ENCODE data around the gene SLC50A1. TPM values are rescaled to one million over a fixed set of nuclear protein-coding genes. Genes with fewer than 3 reads are reported as not detected.

SLC50A1 gene
- total and polyA plus RNA-seq, 9 of the 15 experiments (the other 6 are each of a cell fraction or from before 2014, with no cell fraction given) = 46.5 to 132 (median 91.9) TPM

DNA sequence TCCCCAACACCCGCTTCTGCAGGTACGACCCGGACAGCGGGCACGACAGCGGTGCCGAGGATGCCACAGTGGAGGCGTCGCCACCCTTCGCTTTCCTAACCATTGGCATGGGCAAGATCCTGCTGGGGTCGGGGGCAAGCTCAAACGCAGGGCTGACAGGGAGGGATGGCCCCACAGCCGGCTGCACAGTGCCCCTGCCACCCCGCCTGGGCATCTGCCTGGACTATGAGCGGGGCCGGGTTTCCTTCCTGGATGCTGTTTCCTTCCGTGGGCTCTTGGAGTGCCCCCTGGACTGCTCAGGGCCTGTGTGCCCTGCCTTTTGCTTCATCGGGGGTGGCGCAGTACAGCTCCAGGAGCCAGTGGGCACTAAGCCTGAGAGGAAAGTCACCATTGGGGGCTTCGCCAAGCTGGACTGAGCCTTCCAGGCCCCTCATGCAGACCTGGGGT, 48.1 kb downstream of the SLC50A1 start:
- Histone ChIP-seq H3K36me3 (ENCODE audit: control insufficient read depth, insufficient read depth, low read length) (no peaks in the 10 kb centered on the region), H3K4me3 (no peak overlapping the region), H3K4me1 (replicated peaks in 1 of 2; ENCODE audit: control insufficient read depth in 2 of 2, insufficient read depth in 2 of 2, low read length in 2 of 2) (peaks cover 3 to 44% of the 10 kb centered on the region in 2 experiments; a peak in 4 of 5 replicates), H3K27ac (ENCODE audit: extremely low read depth, low read depth, low read length) (no peak overlapping the region), H3K4me2 (ENCODE audit: insufficient read depth, low read length) (no peak overlapping the region), H3K79me2 (ENCODE audit: control insufficient read depth, insufficient read depth, low read length) (no peaks in the 10 kb centered on the region), H3K9ac (ENCODE audit: insufficient read depth in 1 of 2, low read depth in 2 of 2, low read length in 2 of 2) (0 out of 4 replicates have a peak overlapping the region, but pooled peaks of 1 of the 2 experiments have one; percentile 43), H3K9me3 (replicated peaks; ENCODE audit: control insufficient read depth, insufficient read depth, low read depth, low read length) (no peaks in the 10 kb centered on the region), H3K9me1 (ENCODE audit: control insufficient read depth, insufficient read depth, low read length) (no peaks in the 10 kb centered on the region), H4K20me1 (replicated peaks; ENCODE audit: control insufficient read depth, insufficient read depth, low read length) (no peaks in the 10 kb centered on the region), H3K27me3 (ENCODE audit: control insufficient read depth in 2 of 2, insufficient read depth in 2 of 2, low read length in 2 of 2) (no peaks in the 10 kb centered on the region), H2AFZ (ENCODE audit: low read depth, low read length) (no peak overlapping the region)
- TF ChIP-seq GABPB2 (CRISPR knock-in tag; conservative IDR thresholded peaks at IDR 0.05) = no peak
- peak; percentile 42; the same call in 1 of the 2 replicates for TF ChIP-seq POLR2G (IDR thresholded peaks at IDR 0.05; ENCODE audit: low read depth, low read length)
- POLR2A ChIA-PET = interaction anchor here (0.6 to 1.5 kb wide), 4 partner anchors 8 to 722 kb away, joined by 3 to 6 read pairs (median 4); no protein-coding TSS in a partner anchor
- DNase-seq (ENCODE audit: extremely low read depth in 1 of 4, low spot score in 3 of 4) (no peak), FAIRE-seq (no peak), ATAC-seq (no peak)
- WGBS (ENCODE audit: insufficient coverage, low coverage, missing lambda C conversion rate) = 59% methylated on average over 17 of the region's 20 CpGs
- in situ Hi-C loops (cut with MboI) (no loop called here), intact Hi-C loops (cut with micrococcal nuclease) (no loop called here)
- CTCF ChIA-PET (ENCODE audit: low intra/inter-chr PET ratio) = no interaction called here
- BruUV-seq (replicated peaks) = no TSS peak

DNA sequence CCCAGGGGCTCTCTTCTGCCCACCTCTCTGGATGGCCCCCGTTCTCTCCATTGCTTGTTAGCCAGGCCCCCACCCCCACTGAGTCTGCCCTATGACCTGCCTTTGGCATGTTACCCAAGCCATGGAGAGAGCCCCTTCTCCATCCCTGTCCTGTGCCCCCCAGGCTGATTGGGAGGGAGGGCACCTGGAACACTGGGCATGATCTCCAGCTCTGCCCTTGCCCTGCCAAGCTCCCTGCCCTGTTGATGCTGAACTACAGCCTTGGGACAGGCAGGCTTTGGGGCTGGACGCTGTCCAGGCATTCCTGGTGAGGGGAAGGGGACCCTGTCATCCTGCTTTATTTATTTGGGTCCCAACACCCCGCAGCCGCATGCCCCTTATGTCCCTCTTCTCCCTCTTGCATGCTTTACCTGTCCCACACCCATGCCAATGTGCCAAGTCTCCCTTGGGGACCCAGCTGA, 48.7 kb downstream of the SLC50A1 start:
- POLR2A ChIA-PET = interaction anchor here (0.7 to 1.5 kb wide), 3 partner anchors 9 to 303 kb away, joined by 3 to 6 read pairs (median 4); no protein-coding TSS in a partner anchor

More for the DNA sequence above, 48.7 kb downstream of the SLC50A1 start:
- no peak overlapping the region for H3K4me2 ChIP-seq (ENCODE audit: insufficient read depth, low read length)
- H3K9me3 ChIP-seq (replicated peaks; ENCODE audit: control insufficient read depth, insufficient read depth, low read depth, low read length) = no peaks in the 10 kb centered on the region
- peaks cover 0 to 38% of the 10 kb centered on the region in 2 experiments; a peak in 3 of 5 replicates for H3K4me1 ChIP-seq (replicated peaks in 1 of 2; ENCODE audit: control insufficient read depth in 2 of 2, insufficient read depth in 2 of 2, low read length in 2 of 2)
- no peaks in the 10 kb centered on the region for H3K9me1 ChIP-seq (ENCODE audit: control insufficient read depth, insufficient read depth, low read length)
- H3K36me3 ChIP-seq (ENCODE audit: control insufficient read depth, insufficient read depth, low read length) = no peaks in the 10 kb centered on the region
- ATAC-seq = no peak
- DNase-seq (ENCODE audit: extremely low read depth in 1 of 4, low spot score in 3 of 4) = no peak
- intact Hi-C loops (cut with micrococcal nuclease) (no loop called here), in situ Hi-C loops (cut with MboI) (no loop called here)
- CTCF ChIA-PET (ENCODE audit: low intra/inter-chr PET ratio) = interaction anchor here (0.6 kb wide), 1 partner anchor 1175 kb away, joined by 3 read pairs; no protein-coding TSS in a partner anchor
- no peaks in the 10 kb centered on the region for H3K27me3 ChIP-seq (ENCODE audit: control insufficient read depth in 2 of 2, insufficient read depth in 2 of 2, low read length in 2 of 2)
- no peak overlapping the region for H3K4me3 ChIP-seq
- TF ChIP-seq ZNF717 (CRISPR knock-in tag; IDR thresholded peaks at IDR 0.05) = no peak
- no peak for TF ChIP-seq ZNF551 (CRISPR knock-in tag; IDR thresholded peaks at IDR 0.05)
- no TSS peak for BruUV-seq (replicated peaks)
- H4K20me1 ChIP-seq (replicated peaks; ENCODE audit: control insufficient read depth, insufficient read depth, low read length) = no peaks in the 10 kb centered on the region
- no peaks in the 10 kb centered on the region for H3K79me2 ChIP-seq (ENCODE audit: control insufficient read depth, insufficient read depth, low read length)
- no peak overlapping the region for H3K27ac ChIP-seq (ENCODE audit: extremely low read depth, low read depth, low read length)
- H2AFZ ChIP-seq (ENCODE audit: low read depth, low read length) = no peak overlapping the region
- WGBS (ENCODE audit: insufficient coverage, low coverage, missing lambda C conversion rate) = 80% methylated on average over 4 of the region's 4 CpGs
- no peak for FAIRE-seq
- H3K9ac ChIP-seq (ENCODE audit: insufficient read depth in 1 of 2, low read depth in 2 of 2, low read length in 2 of 2) = peak overlapping the region in 1 of 2 experiments; percentile 33; a peak in 2 of 4 replicates

Data from K562 (cell line).